ENCODE data around the gene MBD6.

DNA sequence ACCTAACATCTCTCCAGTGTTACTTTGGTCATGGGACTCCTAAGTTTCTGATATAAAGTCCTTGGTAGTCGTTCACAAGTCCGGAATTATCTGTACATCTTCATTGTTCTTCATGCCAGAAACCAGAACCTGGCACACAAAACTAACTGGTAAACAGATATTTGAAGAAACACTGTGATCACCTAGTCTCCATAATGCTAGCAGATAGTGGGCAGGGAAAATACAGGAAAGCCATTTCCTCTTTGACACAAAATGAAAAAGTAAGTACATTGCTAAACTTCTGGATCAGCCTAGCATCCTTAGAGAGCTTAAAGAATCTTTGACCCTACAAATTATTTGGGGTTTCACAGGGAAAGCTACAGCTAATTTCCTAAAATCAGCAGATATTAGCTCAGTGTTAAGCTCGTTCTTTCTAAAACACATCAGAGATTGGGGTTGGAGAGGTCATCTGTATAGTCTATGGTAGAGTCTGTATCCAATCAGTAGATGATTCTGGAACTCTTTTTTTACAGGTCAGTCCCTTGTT, 7.2 kb upstream of the MBD6 start:
- no peak for TF ChIP-seq POLR2A (IDR thresholded peaks at IDR 0.05)
- TF ChIP-seq, protein P1, sequence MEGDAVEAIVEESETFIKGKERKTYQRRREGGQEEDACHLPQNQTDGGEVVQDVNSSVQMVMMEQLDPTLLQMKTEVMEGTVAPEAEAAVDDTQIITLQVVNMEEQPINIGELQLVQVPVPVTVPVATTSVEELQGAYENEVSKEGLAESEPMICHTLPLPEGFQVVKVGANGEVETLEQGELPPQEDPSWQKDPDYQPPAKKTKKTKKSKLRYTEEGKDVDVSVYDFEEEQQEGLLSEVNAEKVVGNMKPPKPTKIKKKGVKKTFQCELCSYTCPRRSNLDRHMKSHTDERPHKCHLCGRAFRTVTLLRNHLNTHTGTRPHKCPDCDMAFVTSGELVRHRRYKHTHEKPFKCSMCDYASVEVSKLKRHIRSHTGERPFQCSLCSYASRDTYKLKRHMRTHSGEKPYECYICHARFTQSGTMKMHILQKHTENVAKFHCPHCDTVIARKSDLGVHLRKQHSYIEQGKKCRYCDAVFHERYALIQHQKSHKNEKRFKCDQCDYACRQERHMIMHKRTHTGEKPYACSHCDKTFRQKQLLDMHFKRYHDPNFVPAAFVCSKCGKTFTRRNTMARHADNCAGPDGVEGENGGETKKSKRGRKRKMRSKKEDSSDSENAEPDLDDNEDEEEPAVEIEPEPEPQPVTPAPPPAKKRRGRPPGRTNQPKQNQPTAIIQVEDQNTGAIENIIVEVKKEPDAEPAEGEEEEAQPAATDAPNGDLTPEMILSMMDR (IDR thresholded peaks at IDR 0.05), result no peak

All from uterus (tissue), 2 donors.